NCI-H2196 (cell line): ENCODE data around the gene RPTOR.

Experiments
- DNase-seq: peaks from one replicate; lab custom pipeline; 2025; ENCODE audit not compliant: unreplicated experiment; lab: John Stamatoyannopoulos, UW

Gene RPTOR

DNA sequence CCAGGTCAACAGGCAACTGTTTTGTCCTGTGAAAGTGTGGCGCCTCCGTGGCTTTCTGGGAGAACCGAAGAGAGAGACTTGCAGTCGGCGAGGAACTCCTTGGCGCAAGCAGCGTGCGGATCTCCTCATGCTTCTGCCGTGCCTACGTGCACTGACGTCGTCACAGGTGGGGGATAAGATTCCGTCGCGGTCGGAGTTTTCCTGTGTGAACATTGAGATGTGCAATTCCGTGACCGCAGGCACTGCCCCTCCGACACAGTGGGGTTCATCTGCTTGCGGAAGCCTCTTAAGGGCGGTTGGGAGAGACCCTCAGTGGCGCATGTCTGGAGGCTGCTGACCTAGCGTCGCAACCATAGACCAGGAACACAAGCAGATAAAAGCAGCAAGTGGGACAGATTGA lies 234.7 kb downstream of the RPTOR start:
- DNase-seq: no peak

- no peak for DNase-seq
Observed at GRCh38 chr17:80779961-80780380, 235.3 kb downstream of the RPTOR start.

DNA sequence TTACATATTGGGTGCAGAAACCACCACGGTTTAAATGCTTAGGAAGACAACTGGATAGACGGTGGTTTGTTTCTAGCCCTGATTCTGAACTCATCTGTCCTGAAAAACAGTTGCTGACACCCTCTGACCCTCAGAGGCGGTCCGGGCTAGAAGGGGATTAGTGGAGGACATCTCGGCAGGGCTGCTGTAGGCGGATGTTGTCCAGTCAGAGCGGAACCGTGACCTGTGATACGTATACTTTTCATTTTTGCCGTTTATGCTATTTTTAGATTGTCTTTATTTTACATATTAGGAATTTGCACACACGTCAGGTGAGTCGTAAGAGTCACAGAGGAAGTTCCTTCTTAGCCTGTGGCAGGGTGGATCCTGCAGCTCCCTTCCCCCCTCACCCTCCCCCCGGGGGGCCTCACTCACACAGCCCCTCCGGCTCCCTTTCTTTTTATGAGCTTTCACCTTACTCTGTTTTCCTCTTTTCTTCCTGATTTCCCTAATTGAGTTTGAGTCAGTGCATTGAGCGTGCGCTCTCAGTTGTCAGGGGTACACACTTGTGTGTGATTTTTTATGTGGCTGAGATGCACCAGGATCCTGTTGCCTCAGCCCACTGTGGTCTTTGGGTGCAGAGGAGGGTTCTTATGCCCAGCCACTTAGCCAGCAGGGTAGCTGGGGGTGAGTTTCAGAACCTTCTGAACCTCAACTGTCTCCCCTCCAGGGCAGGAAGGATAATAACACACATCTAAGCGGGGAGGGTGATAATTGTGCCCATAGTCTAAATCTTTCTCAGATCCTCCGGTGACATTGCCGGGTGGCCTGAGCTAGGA lies 236.0 kb downstream of the RPTOR start:
- no peak for DNase-seq

DNA sequence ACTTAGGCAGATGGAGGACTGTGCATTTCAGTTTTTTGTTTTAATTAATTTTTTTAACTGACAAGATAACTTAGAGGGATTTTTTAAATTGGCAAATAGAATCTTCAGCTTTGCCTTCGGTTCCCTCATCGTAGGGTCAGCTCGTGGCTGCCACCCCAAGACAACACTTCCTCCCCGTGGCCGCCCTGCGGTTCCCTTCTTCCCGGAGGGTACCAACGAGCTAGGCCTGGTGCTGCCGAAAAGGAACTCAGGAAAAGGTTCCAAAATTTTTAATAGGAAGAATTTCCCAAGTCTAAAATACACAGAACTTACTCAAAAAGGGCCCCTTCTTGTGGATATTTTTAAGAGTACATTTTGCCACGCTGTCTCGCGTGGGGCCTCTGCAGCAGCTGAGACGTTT lies 236.6 kb downstream of the RPTOR start:
- DNase-seq: no peak

GRCh38 chr17:80781807-80782277 lies 237.2 kb downstream of the RPTOR start:
- DNase-seq: no peak

DNA sequence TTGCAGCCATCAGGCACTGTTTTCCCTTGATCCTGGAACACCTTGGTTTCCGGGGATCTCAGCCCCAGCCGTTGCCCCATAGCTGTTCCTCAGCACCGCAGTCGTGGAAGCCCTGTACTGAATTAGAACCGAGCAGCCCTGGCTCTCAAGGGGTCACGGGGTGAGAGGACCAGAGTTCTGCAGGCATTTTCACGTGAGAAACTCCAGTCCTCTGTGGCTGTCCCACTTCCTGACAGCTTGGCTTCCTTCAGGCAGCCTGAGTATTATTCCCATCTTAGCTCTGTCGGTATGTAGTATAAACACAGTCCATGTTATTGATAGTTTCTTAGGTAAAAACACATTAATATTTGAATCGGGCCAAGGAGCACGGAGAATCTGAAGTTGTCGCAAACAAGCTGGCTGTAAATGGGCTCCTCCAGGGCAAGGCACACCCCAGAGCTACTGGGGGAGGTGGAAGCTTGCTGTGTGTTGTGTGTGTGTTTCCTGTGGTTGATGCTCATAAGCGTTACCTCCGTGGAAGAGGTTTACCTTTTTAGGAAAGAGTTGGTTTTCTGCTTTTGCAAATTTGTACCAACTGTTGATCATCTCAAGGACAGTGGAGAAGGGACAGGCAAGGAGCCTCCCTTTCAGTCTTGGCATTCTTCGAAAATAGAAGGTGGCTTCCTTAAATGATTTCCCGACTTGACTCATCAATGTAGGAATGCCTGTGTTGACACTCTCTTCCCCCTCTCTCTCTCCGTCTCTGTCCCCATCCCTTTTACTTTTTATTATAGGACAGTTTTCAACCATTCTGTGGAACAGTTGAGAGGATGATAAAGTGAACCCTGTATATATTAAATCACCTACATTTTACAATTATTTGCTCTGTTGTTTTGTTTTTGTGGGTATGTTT lies 238.1 kb downstream of the RPTOR start:
- no peak for DNase-seq

DNA sequence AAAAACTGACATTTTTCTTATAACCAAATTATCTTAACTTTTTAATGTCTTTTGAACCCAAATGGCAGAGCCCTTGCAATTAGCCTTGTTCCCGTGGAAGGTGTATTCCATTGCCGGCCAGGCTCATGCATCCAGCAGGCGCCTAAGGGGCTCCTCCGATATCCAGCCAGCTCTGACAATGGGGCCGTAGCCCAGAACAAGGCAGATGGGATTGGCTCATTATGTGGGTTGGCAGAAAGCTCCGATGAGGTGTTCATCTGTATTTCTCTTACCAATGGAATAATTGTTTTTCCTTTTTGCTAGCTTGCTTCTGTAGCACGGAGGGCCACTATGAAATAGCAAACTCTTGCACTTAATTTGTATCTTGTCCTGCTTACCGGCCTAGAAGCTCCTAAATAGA lies 238.8 kb downstream of the RPTOR start:
- no peak for DNase-seq

- no peak for DNase-seq
Observed at GRCh38 chr17:80783971-80784370, 239.3 kb downstream of the RPTOR start.

- DNase-seq: no peak
Observed at GRCh38 chr17:80785477-80786178, 241.0 kb downstream of the RPTOR start.

DNA sequence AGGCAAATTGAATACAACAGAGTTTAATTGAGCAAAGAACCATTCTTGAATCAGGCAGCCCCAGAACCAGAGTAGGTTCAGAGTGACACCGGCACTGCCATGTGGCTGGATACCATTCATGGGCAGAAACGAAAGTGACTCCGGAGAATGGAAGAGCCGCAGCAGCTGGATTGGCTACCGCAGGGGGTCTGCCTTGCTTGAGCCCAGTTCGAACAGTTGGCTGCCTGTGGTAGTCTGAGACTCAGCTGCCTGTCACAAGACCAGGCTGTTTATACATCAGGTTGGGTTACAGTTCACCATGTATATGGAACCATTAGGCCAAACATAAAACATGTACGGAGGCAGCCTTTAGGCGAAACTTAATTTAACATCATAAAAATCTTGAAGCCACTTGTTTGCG lies 241.8 kb downstream of the RPTOR start:
- DNase-seq: no peak

GRCh38 chr17:80786887-80787286 lies 242.2 kb downstream of the RPTOR start:
- DNase-seq: no peak

- no peak for DNase-seq
Observed at GRCh38 chr17:80787881-80788280, 243.2 kb downstream of the RPTOR start.

DNA sequence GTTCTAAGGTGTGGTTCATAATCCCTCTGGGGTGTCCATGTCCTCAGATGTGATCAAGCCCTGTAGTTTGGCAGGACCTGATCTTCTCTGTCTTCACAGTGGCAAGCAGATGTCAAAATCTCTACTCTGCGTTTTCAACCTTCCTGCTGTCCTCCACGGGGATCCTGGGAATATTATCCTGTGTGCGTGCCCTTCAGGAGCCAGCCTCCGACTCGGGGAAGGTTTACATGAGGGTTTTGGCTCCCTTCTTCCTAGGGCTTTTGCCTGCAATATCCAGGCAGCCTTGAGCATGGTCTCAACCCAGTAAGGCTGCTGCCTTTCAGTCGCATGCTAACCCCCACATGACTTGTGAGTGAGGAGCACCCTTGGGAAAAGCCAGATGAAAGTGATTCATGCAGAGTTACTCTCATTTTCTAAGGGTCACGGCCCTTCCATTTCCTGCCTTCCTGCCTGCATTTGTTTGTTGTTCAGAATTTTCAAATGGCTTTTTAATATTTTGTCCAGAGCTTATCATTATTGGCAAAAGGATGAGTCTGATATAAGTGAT lies 244.8 kb downstream of the RPTOR start:
- DNase-seq: no peak

GRCh38 chr17:80790021-80790765 lies 245.6 kb downstream of the RPTOR start:
- DNase-seq: no peak

GRCh38 chr17:80790981-80791742 lies 246.5 kb downstream of the RPTOR start:
- DNase-seq: no peak

GRCh38 chr17:80791758-80792284 lies 247.2 kb downstream of the RPTOR start:
- no peak for DNase-seq

GRCh38 chr17:80792373-80792781 lies 247.7 kb downstream of the RPTOR start:
- DNase-seq: no peak

DNA sequence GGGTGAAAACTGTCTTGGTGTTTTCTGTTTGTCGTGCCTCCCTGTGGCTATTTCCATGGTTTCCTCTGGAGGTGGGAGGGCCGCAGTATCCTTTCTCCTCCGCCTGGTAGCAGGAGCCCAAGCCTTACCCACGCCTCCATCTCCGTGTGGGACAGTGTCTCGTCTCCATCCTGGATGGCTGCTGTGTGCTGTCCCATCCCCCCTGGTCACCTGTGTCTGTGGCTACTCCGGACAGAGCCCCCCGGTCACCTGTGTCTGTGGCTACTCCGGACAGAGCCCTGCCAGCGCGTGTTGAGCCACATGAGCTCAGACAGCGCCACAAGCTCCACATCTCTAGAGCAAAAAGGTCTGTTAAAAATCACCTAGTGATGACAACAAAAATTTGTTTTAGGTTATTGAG lies 248.8 kb downstream of the RPTOR start:
- DNase-seq: no peak

DNA sequence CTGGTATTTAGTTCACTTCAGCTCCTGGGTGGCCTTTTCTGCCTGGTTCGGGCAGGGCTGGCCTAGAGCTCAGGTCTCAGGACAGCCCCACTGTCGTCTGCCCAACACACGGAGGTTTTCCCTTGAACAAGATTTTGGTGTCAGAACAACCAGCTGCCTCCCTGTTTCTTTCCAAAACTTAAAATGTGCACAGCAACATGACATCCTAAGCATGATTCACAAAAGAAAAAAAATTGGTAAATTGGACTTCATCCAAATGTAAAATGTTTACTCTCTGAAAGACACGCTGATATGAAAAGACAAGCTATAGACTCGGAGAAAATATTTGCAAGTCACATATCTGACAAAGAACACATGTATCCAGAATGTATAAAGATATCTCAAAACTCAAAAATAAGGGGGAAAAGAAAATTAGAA lies 249.2 kb downstream of the RPTOR start:
- DNase-seq: no peak
